HPDE6-E6E7 (cell line): ENCODE results near the gene PDZRN3.

Source experiments
- DNase-seq: peaks from one replicate; pipeline ENCODE4 v3.0.0; 2011; ENCODE audit warnings: missing footprints; ENCODE audit errors: extremely low spot score

The PDZRN3 gene

GRCh38 chr3:73556520-73557372 lies 68.0 kb downstream of the PDZRN3 start:
- DNase-seq, result no peak

- DNase-seq, result no peak
Observed at GRCh38 chr3:73555076-73555475, 69.7 kb downstream of the PDZRN3 start.

GRCh38 chr3:73552700-73553099 lies 72.0 kb downstream of the PDZRN3 start:
- no peak for DNase-seq

GRCh38 chr3:73550032-73550431 lies 74.7 kb downstream of the PDZRN3 start:
- DNase-seq, result no peak

- DNase-seq, result no peak
Observed at GRCh38 chr3:73549051-73549600, 75.6 kb downstream of the PDZRN3 start.

GRCh38 chr3:73548436-73548835 lies 76.3 kb downstream of the PDZRN3 start:
- no peak for DNase-seq

GRCh38 chr3:73547427-73548248 lies 77.1 kb downstream of the PDZRN3 start:
- no peak for DNase-seq

- no peak for DNase-seq
Observed at GRCh38 chr3:73546961-73547360, 77.8 kb downstream of the PDZRN3 start.

GRCh38 chr3:73543412-73543811 lies 81.3 kb downstream of the PDZRN3 start:
- DNase-seq, result no peak

- no peak for DNase-seq
Observed at GRCh38 chr3:73542136-73542535, 82.6 kb downstream of the PDZRN3 start.

GRCh38 chr3:73540969-73541740 lies 83.6 kb downstream of the PDZRN3 start:
- no peak for DNase-seq

- DNase-seq, result no peak
Observed at GRCh38 chr3:73538486-73538885, 86.3 kb downstream of the PDZRN3 start.

- no peak for DNase-seq
Observed at GRCh38 chr3:73536952-73537351, 87.8 kb downstream of the PDZRN3 start.

GRCh38 chr3:73536336-73536895 lies 88.3 kb downstream of the PDZRN3 start:
- DNase-seq, result no peak

GRCh38 chr3:73535931-73536330 lies 88.8 kb downstream of the PDZRN3 start:
- no peak for DNase-seq

- no peak for DNase-seq
Observed at GRCh38 chr3:73535137-73535536, 89.6 kb downstream of the PDZRN3 start.

GRCh38 chr3:73530022-73530396 lies 94.7 kb downstream of the PDZRN3 start:
- DNase-seq, result no peak

- no peak for DNase-seq
Observed at GRCh38 chr3:73529308-73530021, 95.3 kb downstream of the PDZRN3 start.

- no peak for DNase-seq
Observed at GRCh38 chr3:73525591-73525990, 99.2 kb downstream of the PDZRN3 start.

- no peak for DNase-seq
Observed at GRCh38 chr3:73523661-73524060, 101.1 kb downstream of the PDZRN3 start.
